ENCODE results near the gene THUMPD3.

GRCh38 chr3:9332250-9333030 is 30.4 kb upstream of the THUMPD3 start:
- TF ChIP-seq YY1 (IDR thresholded peaks at IDR 0.05; ENCODE audit: insufficient read depth, insufficient read length), result no peak
- no peak for TF ChIP-seq SUZ12 (IDR thresholded peaks at IDR 0.05; ENCODE audit: extremely low read depth, insufficient read depth, insufficient read length)

All from NT2/D1 (cell line).